ENCODE measurements around the gene CX3CR1. TPM values are rescaled to one million over a fixed set of nuclear protein-coding genes. Genes with fewer than 3 reads are reported as not detected.

Gene CX3CR1
- total RNA-seq, 1 experiment from 2014 or later = not detected

GRCh38 chr3:39216176-39216790 lies 63.6 kb downstream of the CX3CR1 start:
- Histone ChIP-seq H3K27ac (no peak overlapping the region), H3K4me1 (replicated peaks) (no peaks in the 10 kb centered on the region), H3K4me3 (no peak overlapping the region), H3K36me3 (no peaks in the 10 kb centered on the region), H3K27me3 (replicated peaks) (no peaks in the 10 kb centered on the region), H3K9me3 (replicated peaks) (no peaks in the 10 kb centered on the region)
- DNase-seq (ENCODE audit: low read depth in 1 of 2, low spot score in 2 of 2) = no peak

DNA sequence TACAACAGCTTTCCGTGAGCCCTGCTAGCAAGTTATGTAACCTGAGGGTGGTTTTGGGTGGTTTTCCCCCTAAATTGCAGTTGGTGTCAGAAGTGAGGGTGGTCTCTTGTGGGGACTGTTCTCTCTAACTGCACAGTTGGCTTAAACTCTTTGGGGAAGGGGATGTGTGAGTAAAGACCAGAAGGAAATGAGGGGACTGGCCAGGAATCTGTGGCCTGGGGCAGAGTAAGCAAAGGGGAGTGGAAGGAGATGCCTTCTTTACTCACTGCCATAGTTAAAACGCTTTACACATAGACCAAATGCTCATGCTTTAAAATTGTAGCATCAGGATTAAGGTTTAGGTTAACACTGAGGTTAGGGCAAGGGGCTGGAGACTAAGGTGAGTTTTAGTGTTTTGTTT lies 66.2 kb downstream of the CX3CR1 start:
- Histone ChIP-seq H3K36me3 (no peaks in the 10 kb centered on the region), H3K27ac (no peak overlapping the region), H3K27me3 (replicated peaks) (no peaks in the 10 kb centered on the region), H3K4me1 (replicated peaks) (no peaks in the 10 kb centered on the region), H3K9me3 (replicated peaks) (no peaks in the 10 kb centered on the region), H3K4me3 (no peak overlapping the region)
- DNase-seq (ENCODE audit: low read depth in 1 of 2, low spot score in 2 of 2) = no peak

Other genes starting within 250 kb of the CX3CR1 start
- not detected in 2 replicates for gene SCN11A, start 228.1 kb downstream of the CX3CR1 start, total RNA-seq (2014; rRNA removed; shearing (Covaris generic))
- 14.7 and 17.4 TPM in 2 replicates for gene WDR48, start 228.0 kb downstream of the CX3CR1 start, total RNA-seq (2014; rRNA removed; shearing (Covaris generic))
- 22.7 and 39.7 TPM in 2 replicates for gene GORASP1, start 172.4 kb downstream of the CX3CR1 start, total RNA-seq (2014; rRNA removed; shearing (Covaris generic))
- gene TTC21A, start 172.4 kb downstream of the CX3CR1 start, total RNA-seq (2014; rRNA removed; shearing (Covaris generic)) = 0.24 TPM in 1 of 2 replicates, not detected in the other
- gene CSRNP1, start 126.4 kb downstream of the CX3CR1 start, total RNA-seq (2014; rRNA removed; shearing (Covaris generic)) = 11.9 and 14.1 TPM in 2 replicates
- 0.69 and 1.9 TPM in 2 replicates for gene XIRP1, start 87.4 kb downstream of the CX3CR1 start, total RNA-seq (2014; rRNA removed; shearing (Covaris generic))
- not detected in 2 replicates for gene CCR8, start 49.7 kb upstream of the CX3CR1 start, total RNA-seq (2014; rRNA removed; shearing (Covaris generic))
- gene SLC25A38, start 103.3 kb upstream of the CX3CR1 start, total RNA-seq (2014; rRNA removed; shearing (Covaris generic)) = 13.3 and 19.0 TPM in 2 replicates
- gene RPSA, start 126.7 kb upstream of the CX3CR1 start, total RNA-seq (2014; rRNA removed; shearing (Covaris generic)) = 1,277 and 1,831 TPM in 2 replicates
- gene MOBP, start 187.6 kb upstream of the CX3CR1 start, total RNA-seq (2014; rRNA removed; shearing (Covaris generic)) = not detected in 2 replicates

Measured in SJSA1 (cell line).